Activated CD8-positive, alpha-beta memory T cell treated with anti-CD3 and anti-CD28 coated beads for 1 hour (primary cell): ENCODE measurements around the gene ZDHHC3.

Source experiments
- DNase-seq, 2 donors: peaks; one replicate each; pipeline ENCODE4 v3.0.0-alpha.2; 2020; ENCODE audit warnings: low read depth in 1 of 2; ENCODE audit errors: extremely low read depth in 1 of 2

ZDHHC3 gene, protein sequence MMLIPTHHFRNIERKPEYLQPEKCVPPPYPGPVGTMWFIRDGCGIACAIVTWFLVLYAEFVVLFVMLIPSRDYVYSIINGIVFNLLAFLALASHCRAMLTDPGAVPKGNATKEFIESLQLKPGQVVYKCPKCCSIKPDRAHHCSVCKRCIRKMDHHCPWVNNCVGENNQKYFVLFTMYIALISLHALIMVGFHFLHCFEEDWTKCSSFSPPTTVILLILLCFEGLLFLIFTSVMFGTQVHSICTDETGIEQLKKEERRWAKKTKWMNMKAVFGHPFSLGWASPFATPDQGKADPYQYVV

DNA sequence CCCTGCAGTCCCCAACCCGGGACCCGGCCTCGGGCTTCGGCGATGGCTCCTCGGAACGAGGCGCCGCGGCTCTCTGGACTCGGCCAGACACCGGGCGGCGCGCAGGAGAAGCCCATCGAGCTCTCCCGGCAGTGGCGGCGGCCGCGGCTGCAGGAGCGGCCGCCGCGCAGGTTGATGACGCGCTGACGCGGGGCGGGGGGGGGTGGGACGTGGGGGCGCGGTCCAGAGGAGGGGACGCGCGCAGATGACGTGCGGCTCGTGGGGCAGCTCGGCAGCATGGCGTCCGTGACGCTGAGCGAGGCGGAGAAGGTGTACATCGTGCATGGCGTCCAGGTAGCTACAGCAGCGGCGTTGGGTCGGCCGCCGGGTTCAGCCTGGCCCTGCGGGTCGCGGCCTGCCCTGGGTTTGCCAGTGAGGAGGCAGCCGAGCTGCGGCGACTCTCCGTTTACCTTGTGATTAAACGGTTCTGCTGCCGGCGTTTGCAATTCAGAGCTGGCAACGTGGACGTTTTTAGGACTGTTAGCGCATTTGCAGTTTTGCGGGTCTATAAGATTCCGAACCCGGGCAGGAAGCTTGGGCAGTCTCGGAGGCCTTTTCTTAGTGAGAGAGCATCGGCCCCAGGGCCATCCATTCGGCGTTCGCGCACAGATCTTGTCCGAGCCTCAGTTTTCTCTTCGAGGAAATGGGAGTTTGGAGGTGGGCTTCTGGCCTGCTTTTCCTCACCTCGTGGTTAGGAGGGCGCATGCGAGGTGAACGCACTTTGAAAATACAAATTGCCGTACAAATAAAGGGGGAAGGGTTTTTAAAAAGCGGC, at the start of gene ZDHHC3, which contains the start of gene EXOSC7:
Gene ZDHHC3 (minus strand): TSS at position 173 of the 814 bp plus-strand sequence. CDS start 16,738 bp downstream, outside the sequence.
Gene EXOSC7 (plus strand): TSS at position 243 of the 814 bp plus-strand sequence. CDS start 34 bp downstream, at position 277.
- DNase-seq: peak; percentile 71 to 82

DNA sequence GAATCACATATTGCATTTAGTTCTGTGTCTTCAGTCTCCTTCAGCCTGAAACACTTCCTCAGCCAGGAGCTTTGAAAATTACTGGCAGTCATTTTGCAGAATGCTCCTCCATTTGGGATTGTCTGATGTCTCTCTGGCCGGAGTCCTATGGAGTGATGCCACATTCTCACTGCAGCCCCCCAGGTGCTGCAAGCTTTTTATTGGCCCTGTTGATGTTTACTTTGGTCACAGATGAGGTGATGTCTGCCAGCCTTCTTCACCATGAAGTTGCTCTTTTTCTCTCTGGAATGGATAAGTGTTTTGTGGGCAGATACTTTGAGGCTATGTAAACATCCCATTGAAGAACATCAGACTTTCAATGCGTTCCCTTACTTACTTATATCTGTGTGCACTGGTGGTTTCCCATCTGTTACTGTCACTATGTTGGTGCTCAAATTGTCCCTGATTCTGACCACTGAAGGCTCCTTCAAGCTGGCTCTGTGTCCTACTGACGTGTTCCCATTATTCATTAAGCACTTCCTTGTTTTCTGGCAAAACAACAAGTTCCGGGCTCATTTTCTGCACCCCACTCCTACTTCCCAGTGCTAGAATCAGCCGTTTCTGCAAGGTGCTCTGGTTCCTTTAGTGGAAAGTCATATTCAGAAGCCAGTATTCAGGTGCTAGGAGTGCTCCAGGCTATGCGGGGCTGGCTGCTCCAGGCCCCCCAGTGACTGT, 48.7 kb upstream of the ZDHHC3 start:
- no peak for DNase-seq

DNA sequence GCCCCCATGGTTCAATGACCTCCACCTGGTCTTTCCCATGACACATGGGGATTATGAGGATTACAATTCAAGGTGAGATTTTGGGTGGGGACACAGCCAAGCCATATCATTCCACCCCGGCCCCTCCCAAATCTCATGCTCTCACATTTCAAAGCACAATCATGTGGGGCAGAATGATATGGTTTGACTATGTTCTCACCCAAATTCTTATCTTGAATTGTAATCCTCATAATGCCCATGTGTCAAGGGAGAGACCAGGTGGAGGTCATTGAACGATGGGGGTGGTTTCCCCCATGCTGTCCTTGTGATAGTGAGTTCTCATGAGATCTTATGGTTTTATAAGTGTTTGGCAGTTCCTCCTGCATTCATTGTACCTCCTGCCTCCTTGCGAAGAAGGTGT, 47.7 kb upstream of the ZDHHC3 start:
- no peak for DNase-seq

DNA sequence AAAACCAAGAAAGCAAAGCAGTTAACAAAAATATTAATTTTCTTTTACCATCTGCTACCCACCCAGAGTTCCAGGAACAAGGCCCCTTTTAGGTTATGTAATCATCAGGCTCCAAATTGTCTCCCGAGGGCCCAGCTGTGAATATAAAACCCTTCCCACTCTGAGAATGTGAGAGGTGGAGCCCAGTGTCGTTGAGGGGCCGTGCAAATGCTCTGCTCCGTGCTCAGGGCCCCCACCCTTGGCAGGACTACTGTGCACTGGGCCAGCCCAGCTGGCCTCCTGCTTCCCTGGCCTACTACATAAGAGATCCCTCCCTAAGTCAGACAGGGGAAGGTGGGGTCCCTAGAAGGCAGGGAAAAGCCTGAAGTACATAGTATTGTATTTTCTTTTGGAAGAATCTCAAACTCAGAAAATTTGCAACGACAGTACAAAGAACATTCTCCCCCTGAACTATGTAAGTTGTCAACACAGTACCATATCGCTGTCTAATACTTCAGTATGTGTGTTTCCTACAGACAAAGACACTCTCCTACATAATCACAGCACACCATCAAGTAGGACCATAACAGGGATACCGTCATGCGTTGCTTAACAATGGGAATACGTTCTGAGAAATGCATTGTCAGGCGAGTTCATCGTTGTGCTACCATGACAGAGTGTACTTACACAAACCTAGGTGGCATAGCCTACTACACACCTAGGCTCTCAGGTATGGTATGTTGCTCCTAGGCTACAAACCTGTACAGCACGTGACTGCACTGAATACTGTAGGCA, 45.7 kb upstream of the ZDHHC3 start:
- no peak for DNase-seq

DNA sequence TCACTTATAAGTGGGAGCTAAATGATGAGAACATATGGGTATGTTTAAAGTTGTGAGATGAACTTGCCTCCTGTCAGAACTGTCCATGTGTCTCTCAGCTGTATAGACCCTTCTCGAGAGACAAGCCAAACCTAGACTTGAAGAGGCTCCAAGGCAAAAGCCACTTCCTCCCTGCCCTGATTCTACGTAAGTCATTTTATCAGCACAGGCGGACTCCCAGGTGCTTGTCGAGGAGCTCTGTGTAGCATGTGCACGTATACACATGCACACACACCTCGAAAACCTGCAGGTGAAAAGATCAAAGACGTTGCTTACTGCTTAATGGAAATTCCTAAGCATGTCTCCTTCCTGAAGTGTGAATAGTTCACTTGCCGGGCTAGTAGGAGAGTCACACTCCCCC, 44.6 kb upstream of the ZDHHC3 start:
- no peak for DNase-seq

DNA sequence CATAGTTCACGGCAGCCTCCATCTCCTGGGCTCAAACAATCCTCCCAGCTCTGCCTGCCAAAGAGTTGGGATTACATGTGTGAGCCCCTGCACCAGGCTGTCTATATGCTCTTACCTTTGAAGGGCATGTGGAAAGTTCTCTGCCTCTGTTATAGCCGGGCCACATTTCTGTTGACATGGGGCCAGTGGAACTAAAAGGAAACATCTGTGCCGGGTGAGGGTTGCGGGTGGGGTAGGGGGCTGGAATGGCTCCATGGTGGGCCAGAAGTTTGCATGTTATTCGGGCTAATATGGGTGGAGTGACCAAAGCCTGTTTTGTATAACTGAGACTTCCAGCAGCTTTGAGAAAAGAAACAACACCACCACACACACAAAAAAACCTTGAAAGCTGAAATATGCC, 41.8 kb upstream of the ZDHHC3 start:
- DNase-seq: no peak

DNA sequence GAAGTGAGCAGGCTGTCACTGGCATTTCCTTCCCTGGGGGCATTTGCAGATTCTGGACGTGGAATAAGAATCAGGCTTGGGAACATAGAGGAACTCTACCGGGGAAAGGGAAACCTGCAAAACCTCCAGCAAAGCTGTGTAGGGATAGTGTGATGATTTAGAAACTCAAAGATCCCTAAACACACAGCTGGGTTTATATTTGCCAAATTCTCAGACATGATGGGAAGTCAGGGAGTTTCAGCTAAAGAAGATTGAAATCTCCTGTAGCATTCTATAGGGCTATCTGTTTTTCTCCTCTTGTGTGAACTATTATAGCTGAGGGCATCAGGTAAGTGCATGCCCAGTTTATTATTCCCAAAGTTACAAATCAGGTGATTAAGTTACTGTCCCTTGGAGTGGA, 40.9 kb upstream of the ZDHHC3 start:
- DNase-seq: no peak

DNA sequence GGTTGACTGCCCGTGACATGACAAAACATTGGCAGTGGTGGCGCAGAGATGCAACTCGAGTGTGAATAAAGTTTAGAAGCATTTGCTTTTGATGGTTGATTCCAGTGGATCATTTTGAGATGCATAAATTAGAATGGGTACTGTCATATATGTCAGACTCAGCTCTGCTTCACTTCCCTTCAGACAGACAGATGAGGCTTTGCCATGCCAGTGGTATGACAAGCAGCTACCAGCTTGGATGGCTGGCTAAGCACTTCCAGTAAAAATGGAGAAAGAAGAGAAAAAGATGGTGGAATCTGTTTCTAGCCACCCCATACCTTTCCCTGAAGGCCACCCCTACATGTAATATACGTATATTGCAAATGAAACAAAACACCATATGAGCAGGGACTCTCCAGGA, 36.6 kb upstream of the ZDHHC3 start:
- no peak for DNase-seq

DNA sequence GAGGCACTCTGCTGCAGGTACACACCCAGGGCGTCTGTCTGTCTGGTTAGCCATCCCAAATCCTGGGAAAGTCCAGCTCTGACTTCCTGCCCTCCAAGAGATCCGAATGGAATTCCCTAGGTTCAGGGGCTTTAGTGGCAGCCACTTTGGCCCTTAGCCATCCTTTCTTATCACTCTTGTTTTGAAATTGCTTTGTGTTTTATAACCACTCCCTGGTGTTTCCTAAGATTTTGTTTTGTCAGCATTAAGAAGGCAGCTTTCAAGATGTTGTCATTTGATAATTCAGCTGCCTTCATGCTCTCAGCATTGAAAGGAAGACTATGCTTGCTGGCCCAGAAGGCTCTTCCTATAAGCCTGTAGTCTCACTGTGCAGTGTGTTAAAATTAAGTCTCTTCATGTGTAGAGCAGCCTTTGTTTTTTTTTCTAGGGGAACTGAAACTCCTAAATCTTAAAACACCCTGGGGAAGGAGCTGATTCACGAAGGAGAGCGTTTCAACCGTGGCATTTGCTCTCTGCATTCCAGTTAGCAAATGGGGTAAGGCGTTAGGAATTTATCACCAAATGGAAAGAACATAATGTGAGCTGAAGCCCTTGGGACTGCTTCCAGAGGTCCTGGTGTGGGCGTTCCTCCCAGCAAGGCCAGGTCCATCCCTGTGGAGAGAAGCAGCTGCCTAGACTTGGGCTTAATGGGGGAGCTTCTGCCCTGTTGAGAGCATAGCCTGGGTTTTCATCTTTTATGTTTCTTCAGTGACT, 36.0 kb upstream of the ZDHHC3 start:
- no peak for DNase-seq

DNA sequence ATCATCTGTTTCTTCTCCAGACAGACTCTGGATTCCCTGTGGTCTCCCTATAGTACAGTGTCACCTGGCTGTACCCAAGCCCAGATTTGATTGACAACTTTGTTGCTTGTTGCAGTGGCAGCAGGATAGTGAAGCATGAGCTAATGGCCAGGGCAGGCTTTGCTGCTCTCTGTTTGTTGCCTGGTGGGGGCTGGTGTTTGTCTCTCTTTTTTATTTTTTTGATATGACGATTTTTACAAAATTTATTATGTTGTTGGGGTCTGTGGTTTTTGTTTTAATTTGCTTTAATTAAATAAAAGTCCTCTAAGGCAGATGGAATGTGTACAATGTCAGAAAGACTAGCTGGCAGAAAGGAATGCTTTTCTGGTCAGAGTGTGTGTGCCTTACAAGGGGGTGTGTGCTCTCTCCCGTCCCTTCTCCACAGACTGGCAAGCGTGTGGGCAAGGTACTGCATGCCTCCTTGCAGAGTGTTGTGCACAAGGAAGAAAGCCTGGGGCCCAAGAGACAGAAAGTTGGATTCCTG, 34.9 kb upstream of the ZDHHC3 start:
- DNase-seq: no peak

DNA sequence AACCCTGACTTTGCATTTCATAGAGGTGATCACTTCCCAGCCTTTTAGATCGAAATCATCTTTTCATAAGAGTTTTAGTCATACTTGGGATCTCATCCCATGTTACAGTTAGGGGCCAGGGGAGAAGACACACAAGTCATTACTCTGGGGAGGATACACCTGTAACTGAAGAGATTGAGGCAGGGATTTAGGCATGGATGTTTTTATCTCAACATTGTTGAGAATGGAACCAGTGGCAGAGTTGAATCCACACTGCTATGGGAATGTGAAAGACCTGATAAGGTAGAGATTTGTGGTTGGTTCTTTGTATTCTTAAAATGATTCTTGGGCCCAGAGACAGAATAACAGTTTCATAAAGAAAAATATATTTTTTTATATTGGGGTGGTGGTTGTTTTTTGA, 33.9 kb upstream of the ZDHHC3 start:
- DNase-seq: no peak

DNA sequence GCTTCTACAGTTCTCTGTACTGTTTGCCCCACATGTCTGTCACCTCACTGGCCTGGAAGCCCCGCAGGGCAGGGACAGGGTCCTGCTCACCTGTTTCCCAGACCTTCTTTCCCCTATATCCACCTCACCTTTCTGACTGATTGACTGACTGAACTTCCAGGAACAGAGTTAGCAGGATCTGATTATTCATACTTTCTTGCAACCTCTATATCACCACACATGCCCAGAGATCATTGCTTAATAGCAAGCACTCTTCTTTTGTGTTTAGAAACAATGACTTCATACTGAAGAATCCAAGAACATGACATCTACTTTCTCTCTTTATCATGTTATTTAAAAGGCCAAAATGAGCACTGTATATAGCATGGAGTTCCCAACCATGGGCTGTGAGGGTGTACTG, 32.1 kb upstream of the ZDHHC3 start:
- no peak for DNase-seq

DNA sequence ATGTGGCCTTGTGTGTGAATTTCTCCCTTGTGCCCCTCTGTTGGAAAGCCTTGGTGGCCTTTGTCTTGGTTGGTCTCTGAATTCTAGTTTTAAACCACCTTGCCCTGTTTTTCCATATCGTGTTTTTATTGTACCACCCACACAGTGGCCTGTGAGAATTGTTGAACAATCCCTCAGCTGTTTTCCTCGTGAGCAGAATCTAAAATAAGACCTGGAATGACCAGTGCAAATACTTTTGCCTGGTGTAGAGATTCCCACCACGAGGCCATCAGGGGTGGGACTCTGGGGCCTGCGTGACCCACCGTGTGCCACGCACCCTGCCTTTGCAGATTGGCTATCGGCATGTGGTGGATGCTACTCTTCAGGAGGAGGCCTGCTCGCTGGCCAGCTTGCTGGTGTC, 31.1 kb upstream of the ZDHHC3 start:
- DNase-seq: no peak

DNA sequence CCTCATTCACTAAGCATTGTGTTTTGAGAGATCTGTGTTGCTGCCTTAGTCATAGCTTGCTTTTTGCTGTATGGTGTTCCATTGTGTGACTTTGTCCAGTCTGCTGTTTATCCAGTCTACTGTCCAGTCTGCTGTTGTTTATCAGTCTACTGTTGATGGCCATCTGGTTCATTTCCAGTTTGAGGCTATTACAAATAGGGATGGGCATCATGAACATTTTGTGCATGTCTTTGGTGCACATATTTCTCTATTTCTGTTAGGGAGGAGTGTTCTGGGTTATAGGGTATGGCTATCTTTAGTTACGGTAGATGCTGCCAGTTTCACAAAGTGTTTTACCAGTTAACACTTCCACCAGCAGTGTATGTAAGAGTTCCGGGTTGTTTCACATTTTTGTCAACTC, 27.9 kb upstream of the ZDHHC3 start:
- DNase-seq: no peak

DNA sequence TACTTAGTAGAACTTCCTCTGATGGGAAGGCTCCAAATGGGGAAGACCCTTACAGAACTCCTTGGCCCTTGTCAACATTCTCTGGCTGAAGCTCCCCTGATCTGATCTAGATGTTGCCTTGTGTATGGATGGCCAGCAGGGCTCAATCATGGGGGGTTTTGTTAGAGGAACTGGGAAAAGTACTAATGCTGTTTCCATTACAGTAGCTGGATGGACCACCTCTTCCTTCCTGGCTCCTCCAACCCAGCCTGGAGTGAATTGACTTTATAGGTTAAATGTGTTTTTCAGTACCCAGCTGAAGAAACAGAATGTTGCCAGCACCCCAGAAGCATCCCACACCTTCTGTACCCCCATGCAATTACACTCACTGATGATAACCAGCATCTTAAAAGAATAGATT, 27.4 kb upstream of the ZDHHC3 start:
- no peak for DNase-seq

DNA sequence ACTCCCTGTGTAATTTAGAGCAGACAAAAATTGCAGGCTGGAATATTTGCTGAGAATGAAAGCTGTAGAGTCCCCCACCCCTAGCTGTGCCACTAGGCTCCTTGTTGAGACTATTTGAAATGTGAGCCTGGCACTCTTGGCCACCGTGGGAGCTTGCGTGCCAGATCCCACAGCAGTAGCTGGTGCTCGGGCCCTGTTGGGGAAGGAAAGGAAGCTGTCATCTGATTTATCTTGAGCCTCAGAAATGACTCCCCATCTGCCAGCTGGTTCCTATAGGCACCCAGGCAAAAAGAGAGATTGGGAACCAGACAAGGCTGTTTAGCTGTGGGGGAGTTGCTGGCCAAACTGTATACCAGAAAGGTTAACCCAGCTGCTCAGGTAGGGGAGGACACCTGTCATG, 26.7 kb upstream of the ZDHHC3 start:
- no peak for DNase-seq

DNA sequence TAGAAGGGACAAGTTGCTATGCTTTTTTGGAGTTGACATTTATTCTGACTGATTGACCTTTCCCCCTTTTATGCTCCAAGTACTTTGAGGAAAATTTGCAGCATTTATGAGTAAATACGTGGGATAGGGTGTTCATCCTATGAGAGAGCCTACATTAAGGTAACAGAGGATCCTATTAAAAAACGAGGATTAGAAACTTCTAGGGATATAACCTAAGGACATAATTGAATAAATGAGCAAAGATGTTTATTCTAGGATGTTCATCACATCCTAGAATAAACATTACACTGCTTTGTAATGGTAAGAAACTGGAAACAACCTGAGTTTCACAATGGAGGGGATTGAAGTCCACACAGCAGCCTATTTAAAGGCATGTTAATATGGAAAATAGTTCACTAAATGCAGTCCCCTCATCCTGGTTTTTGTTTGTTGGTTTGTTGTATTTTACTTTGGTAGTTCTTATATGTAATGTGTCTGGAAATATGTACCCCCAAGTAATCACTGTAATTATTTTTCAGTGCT, 26.2 kb upstream of the ZDHHC3 start:
- DNase-seq: no peak

DNA sequence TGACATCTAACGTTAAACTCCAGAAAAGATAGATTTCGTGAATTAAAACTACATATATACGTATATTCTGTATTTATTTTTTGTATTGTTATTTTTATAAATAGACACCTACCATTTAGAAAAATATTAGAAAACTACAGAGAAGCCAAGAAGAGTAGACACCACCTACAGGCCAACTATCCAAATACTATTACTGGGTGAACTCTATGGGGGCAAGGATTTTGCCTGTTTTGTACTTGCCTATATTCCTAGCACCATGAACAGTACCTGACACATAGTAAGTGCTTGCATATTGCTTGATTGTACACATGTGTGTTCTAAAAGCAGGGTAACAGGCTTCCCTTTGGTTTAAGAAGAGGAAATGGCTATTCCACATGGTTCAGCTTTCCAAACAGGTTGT, 25.8 kb upstream of the ZDHHC3 start:
- no peak for DNase-seq

DNA sequence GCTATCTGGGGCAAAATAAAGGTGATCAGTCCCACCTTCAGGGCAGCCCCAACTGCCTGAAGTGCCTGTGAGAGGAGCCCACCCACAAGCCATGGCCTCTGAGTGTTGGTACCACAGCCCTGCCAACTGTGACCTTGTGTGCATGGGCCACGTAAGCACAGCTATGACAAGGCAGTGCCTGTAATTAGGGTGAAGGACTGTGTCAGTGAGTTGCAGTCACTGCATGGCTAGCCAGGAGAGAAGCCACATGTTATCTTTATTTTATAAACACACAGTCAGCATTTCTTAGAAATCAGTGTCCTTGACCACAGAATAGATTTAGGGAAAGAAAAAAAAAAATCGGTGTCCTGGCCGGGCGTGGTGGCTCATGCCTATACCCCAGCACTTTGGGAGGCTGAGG, 24.8 kb upstream of the ZDHHC3 start:
- no peak for DNase-seq

DNA sequence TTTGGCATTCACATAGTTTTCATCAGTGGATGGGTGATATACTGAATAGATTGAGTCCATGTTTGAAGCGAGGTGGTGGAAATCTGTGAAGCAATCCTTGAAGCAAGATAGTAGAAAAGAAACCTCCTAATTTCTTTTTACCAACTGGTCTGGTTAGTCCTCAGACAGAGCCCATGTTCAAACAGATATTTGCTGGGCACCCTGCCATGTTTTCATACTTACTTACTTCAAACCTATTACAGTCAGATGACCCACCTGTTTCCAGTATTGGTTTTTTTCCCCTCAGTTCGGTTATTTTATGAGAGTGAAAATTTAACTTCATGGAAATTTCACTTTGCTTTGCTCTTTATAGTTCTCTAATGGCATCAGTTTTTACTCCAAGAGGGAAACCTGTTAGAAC, 23.8 kb upstream of the ZDHHC3 start:
- no peak for DNase-seq
